GM12891 (cell line): ENCODE data around the gene THSD4.

ENCODE experiments used
- POLR2A ChIP-seq: IDR thresholded peaks from 2 replicates; pipeline ENCODE4 v1.6.1; 2011; ENCODE audit warnings: low read depth, low read length, control low read depth
- POLR2AphosphoS5 ChIP-seq: IDR thresholded peaks from 2 replicates; pipeline ENCODE4 v1.6.1; 2011; ENCODE audit warnings: low read depth, low read length, control low read depth

DNA sequence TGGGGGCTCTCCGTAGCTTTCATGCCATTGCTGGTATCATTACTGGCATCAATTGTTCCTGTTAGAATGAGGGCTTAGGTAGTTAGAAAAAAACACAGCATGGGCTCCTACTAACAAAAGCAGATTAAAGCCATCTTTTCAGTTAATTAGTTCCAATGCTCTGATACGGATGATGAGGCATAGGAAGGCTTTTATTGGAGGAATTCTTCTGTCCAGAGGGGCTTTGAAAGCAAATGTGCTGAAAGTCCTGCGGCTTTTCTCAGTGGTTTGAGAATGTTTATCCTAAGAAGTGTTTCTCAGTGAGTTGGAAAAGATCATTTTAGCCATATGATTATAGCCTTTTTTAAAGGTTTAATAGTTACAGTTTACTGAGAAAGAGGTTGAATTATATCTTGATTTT lies 198.5 kb downstream of the THSD4 start:
- TF ChIP-seq POLR2A (no peak), POLR2AphosphoS5 (no peak)
